H9 (cell line): ENCODE measurements around the gene EPHA4. TPM values are rescaled to one million over a fixed set of nuclear protein-coding genes. Genes with fewer than 3 reads are reported as not detected.
A peak's percentile ranks its signal among the peaks of the same experiment; 100 is the strongest.

Experiments
- DNase-seq: peaks from one replicate; pipeline ENCODE4 v3.0.0-alpha.2; 2017
- H2AFZ ChIP-seq: one replicate; pipeline ENCODE4 v1.6.1; 2013; ENCODE audit warnings: mild to moderate bottlenecking, low read length, control low read depth, moderate library complexity
- H2AK5ac ChIP-seq: 2 replicates; pipeline ENCODE4 v1.6.1; 2013; ENCODE audit warnings: low read length, control low read depth, mixed read lengths; ENCODE audit not compliant: insufficient read length
- H2BK120ac ChIP-seq: one replicate; pipeline ENCODE4 v1.6.1; 2013; ENCODE audit warnings: low read depth, mild to moderate bottlenecking, low read length, control low read depth, inconsistent platforms; ENCODE audit not compliant: poor library complexity, severe bottlenecking
- H2BK12ac ChIP-seq: 2 replicates; pipeline ENCODE4 v1.6.1; 2013; ENCODE audit warnings: low read length, control low read depth, mixed read lengths, low read depth; ENCODE audit not compliant: insufficient read length
- H2BK15ac ChIP-seq: 2 replicates; pipeline ENCODE4 v1.6.1; 2013; ENCODE audit warnings: low read depth, low read length, control low read depth
- H2BK20ac ChIP-seq: one replicate; pipeline ENCODE4 v1.6.1; 2013; ENCODE audit warnings: low read depth, mild to moderate bottlenecking, low read length, control low read depth, inconsistent platforms; ENCODE audit not compliant: poor library complexity, severe bottlenecking
- H2BK5ac ChIP-seq: 2 replicates; pipeline ENCODE4 v1.6.1; 2013; ENCODE audit warnings: low read length, control low read depth, mixed read lengths; ENCODE audit not compliant: insufficient read length
- H3K14ac ChIP-seq: 2 replicates; pipeline ENCODE4 v1.6.1; 2013; ENCODE audit warnings: low read length, control low read depth; ENCODE audit not compliant: insufficient read depth
- H3K18ac ChIP-seq: 2 replicates; pipeline ENCODE4 v1.6.1; 2013; ENCODE audit warnings: low read depth, mild to moderate bottlenecking, mixed read lengths, low read length, control low read depth; ENCODE audit not compliant: insufficient read length
- H3K23ac ChIP-seq: 2 replicates; pipeline ENCODE4 v1.6.1; 2013; ENCODE audit warnings: low read length, control low read depth, mixed read lengths, low read depth; ENCODE audit not compliant: insufficient read length
- H3K23me2 ChIP-seq: 2 replicates; pipeline ENCODE4 v1.6.1; 2013; ENCODE audit warnings: low read depth, mild to moderate bottlenecking, mixed read lengths, low read length, control low read depth; ENCODE audit not compliant: insufficient read length, poor library complexity, severe bottlenecking
- H3K27ac ChIP-seq: 2 replicates; pipeline ENCODE4 v1.5.1; 2013; ENCODE audit warnings: low read length, control low read depth, mixed read lengths, low read depth; ENCODE audit not compliant: insufficient read length
- H3K27me3 ChIP-seq: 2 replicates; pipeline ENCODE4 v1.6.1; 2013; ENCODE audit warnings: low read length, control low read depth, inconsistent platforms; ENCODE audit not compliant: insufficient read depth
- H3K4ac ChIP-seq: 2 replicates; pipeline ENCODE4 v1.6.1; 2013; ENCODE audit warnings: low read depth, mild to moderate bottlenecking, control low read depth, inconsistent platforms, low read length, moderate library complexity
- H3K4me1 ChIP-seq: 2 replicates; pipeline ENCODE4 v1.6.1; 2013; ENCODE audit warnings: low read length, control low read depth, inconsistent platforms; ENCODE audit not compliant: insufficient read depth
- H3K4me2 ChIP-seq: 2 replicates; pipeline ENCODE4 v1.6.1; 2013; ENCODE audit warnings: low read length, control low read depth, mixed read lengths; ENCODE audit not compliant: insufficient read length, insufficient read depth
- H3K56ac ChIP-seq: 2 replicates; pipeline ENCODE4 v1.6.1; 2013; ENCODE audit warnings: low read depth, mild to moderate bottlenecking, mixed read lengths, low read length, control low read depth; ENCODE audit not compliant: insufficient read length
- H3K79me1 ChIP-seq: 2 replicates; pipeline ENCODE4 v1.6.1; 2013; ENCODE audit warnings: low read depth, mild to moderate bottlenecking, moderate library complexity, low read length, control low read depth, inconsistent platforms; ENCODE audit not compliant: insufficient read depth, poor library complexity, severe bottlenecking
- H3K79me2 ChIP-seq: 2 replicates; pipeline ENCODE4 v1.6.1; 2013; ENCODE audit warnings: low read length, control low read depth, inconsistent platforms; ENCODE audit not compliant: insufficient read depth
- H3K9ac ChIP-seq: 2 replicates; pipeline ENCODE4 v1.6.1; 2013; ENCODE audit warnings: low read length, control low read depth, mixed read lengths; ENCODE audit not compliant: insufficient read length; ENCODE audit errors: extremely low read depth
- H3K9me3 ChIP-seq: one replicate; pipeline ENCODE4 v1.6.1; 2013; ENCODE audit warnings: low read depth, low read length, inconsistent platforms; ENCODE audit not compliant: control insufficient read depth
- H3T11ph ChIP-seq: one replicate; pipeline ENCODE4 v1.6.1; 2013; ENCODE audit warnings: mild to moderate bottlenecking, low read length, control low read depth, inconsistent platforms
- H4K20me1 ChIP-seq: one replicate; pipeline ENCODE4 v1.6.1; 2013; ENCODE audit not compliant: control insufficient read depth, insufficient read length, insufficient read depth
- H4K5ac ChIP-seq: 2 replicates; pipeline ENCODE4 v1.6.1; 2013; ENCODE audit warnings: low read depth, mild to moderate bottlenecking, mixed read lengths, low read length, control low read depth; ENCODE audit not compliant: insufficient read length
- H4K8ac ChIP-seq: replicated peaks from 2 replicates; pipeline ENCODE4 v1.6.1; 2013; ENCODE audit warnings: low read length, control low read depth, mixed read lengths, low read depth; ENCODE audit not compliant: insufficient read length
- H4K91ac ChIP-seq: 2 replicates; pipeline ENCODE4 v1.6.1; 2013; ENCODE audit warnings: low read depth, mild to moderate bottlenecking, moderate library complexity, mixed read lengths, low read length, control low read depth; ENCODE audit not compliant: insufficient read length
- H3K27ac Mint-ChIP-seq, 3 experiments: 2 replicates in 2 of 3; 3 replicates in 1 of 3; pipeline ENCODE4 v1.8.0; 2020 to 2021; ENCODE audit warnings: mixed read lengths in 3 of 3, mild to moderate bottlenecking in 1 of 3, moderate library complexity in 1 of 3
- H3K27me3 Mint-ChIP-seq: 2 replicates; pipeline ENCODE4 v1.8.0; 2021; ENCODE audit warnings: low read depth, mild to moderate bottlenecking, moderate library complexity, mixed read lengths
- H3K36me3 Mint-ChIP-seq, 3 experiments: 2 replicates in 2 of 3; 3 replicates in 1 of 3; pipeline ENCODE4 v1.8.0; 2020 to 2021; ENCODE audit warnings: low read depth in 3 of 3, mixed read lengths in 3 of 3; ENCODE audit not compliant: insufficient read depth in 1 of 3
- H3K4me1 Mint-ChIP-seq, 2 experiments: 2 replicates each; pipeline ENCODE4 v1.8.0; 2020; ENCODE audit warnings: mixed read lengths in 2 of 2
- H3K4me3 Mint-ChIP-seq, 2 experiments: 2 replicates in 1 of 2; 3 replicates in 1 of 2; pipeline ENCODE4 v1.8.0; 2020 to 2021; ENCODE audit warnings: mild to moderate bottlenecking in 2 of 2, mixed read lengths in 2 of 2, moderate library complexity in 1 of 2
- H3K9me3 Mint-ChIP-seq, 2 experiments: 2 replicates in 1 of 2; 3 replicates in 1 of 2; pipeline ENCODE4 v1.8.0; 2020; ENCODE audit warnings: mild to moderate bottlenecking in 2 of 2, mixed read lengths in 2 of 2, moderate library complexity in 1 of 2
- WGBS: extraction: QIAGEN DNeasy Blood & Tissue Kit; methylation state at CpG from one replicate; pipeline ENCODE4 v1.1.7; 2013; ENCODE audit warnings: missing lambda C conversion rate, low lambda C conversion rate, mixed read lengths; ENCODE audit not compliant: insufficient read length; ENCODE audit errors: extremely low coverage; 5-methylcytosine and 5-hydroxymethylcytosine counted together
- total RNA-seq: library from RNA; stranded (reverse); gene quantifications from 2 replicates; pipeline ENCODE4 v1.2.1, GENCODE V29; 2021
- TF ChIP-seq, protein P1 (sequence below): fragments of 200-600 bp; sonication (generic); conservative IDR thresholded peaks from 3 replicates; pipeline ENCODE4 v1.8.0; 2021; ENCODE audit warnings: antibody characterized with exemption, mild to moderate bottlenecking

Gene EPHA4
- total RNA-seq, 1 experiment from 2014 or later = 25.1 TPM

DNA sequence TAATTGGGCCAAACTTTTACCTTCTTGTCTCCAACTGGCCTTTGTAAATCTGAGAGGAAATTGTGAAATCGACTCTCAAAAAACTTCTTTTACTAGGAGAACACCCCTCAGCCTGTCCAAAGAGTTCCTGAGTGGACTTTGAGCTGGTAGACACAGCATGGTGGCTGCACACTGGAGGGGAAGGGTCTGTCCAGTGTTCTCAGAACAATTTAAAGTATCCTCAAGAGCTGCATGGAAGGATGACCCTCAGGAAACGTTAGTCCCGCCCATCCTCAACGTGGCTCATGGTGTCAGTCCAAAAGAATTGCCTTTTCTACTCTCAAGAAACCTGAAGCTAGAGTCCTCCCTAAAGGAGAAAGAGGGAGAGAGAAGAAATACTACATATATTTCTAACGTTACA is 182.7 kb downstream of the EPHA4 start:
- WGBS = no CpG with 5 or more reads among the region's 5 CpGs
- H2BK15ac ChIP-seq = no peak overlapping the region
- no peak overlapping the region for H2AFZ ChIP-seq
- H3K9me3 ChIP-seq = no peaks in the 10 kb centered on the region
- no peaks in the 10 kb centered on the region for H3K27me3 ChIP-seq
- H4K5ac ChIP-seq = no peak overlapping the region
- H4K8ac ChIP-seq = no peak overlapping the region
- no peaks in the 10 kb centered on the region for H3K79me2 ChIP-seq
- peaks cover 10 to 29% of the 10 kb centered on the region in 2 experiments for H3K4me1 Mint-ChIP-seq
- no peaks in the 10 kb centered on the region for H3K27me3 Mint-ChIP-seq
- H4K91ac ChIP-seq = no peak overlapping the region
- no peak overlapping the region for H3K14ac ChIP-seq
- no peaks in the 10 kb centered on the region for H4K20me1 ChIP-seq
- no peak overlapping the region for H2BK12ac ChIP-seq
- H3T11ph ChIP-seq = no peak overlapping the region
- no peak overlapping the region for H3K56ac ChIP-seq
- H3K27ac ChIP-seq = no peak overlapping the region
- peak overlapping the region in 1 of 3 experiments; percentile 74; a peak in 1 of 7 replicates for H3K27ac Mint-ChIP-seq
- DNase-seq = no peak
- H3K4me1 ChIP-seq = no peaks in the 10 kb centered on the region
- H3K23me2 ChIP-seq = no peaks in the 10 kb centered on the region
- H3K18ac ChIP-seq = no peak overlapping the region
- TF ChIP-seq, protein P1, sequence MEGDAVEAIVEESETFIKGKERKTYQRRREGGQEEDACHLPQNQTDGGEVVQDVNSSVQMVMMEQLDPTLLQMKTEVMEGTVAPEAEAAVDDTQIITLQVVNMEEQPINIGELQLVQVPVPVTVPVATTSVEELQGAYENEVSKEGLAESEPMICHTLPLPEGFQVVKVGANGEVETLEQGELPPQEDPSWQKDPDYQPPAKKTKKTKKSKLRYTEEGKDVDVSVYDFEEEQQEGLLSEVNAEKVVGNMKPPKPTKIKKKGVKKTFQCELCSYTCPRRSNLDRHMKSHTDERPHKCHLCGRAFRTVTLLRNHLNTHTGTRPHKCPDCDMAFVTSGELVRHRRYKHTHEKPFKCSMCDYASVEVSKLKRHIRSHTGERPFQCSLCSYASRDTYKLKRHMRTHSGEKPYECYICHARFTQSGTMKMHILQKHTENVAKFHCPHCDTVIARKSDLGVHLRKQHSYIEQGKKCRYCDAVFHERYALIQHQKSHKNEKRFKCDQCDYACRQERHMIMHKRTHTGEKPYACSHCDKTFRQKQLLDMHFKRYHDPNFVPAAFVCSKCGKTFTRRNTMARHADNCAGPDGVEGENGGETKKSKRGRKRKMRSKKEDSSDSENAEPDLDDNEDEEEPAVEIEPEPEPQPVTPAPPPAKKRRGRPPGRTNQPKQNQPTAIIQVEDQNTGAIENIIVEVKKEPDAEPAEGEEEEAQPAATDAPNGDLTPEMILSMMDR = no peak
- H2AK5ac ChIP-seq = no peak overlapping the region
- H2BK20ac ChIP-seq = no peak overlapping the region
- H3K4ac ChIP-seq = no peak overlapping the region
- H2BK5ac ChIP-seq = no peak overlapping the region
- H3K4me2 ChIP-seq = no peak overlapping the region
- no peak overlapping the region for H2BK120ac ChIP-seq
- no peaks in the 10 kb centered on the region for H3K79me1 ChIP-seq
- no peaks in the 10 kb centered on the region for H3K36me3 Mint-ChIP-seq
- H3K23ac ChIP-seq = no peak overlapping the region
- H3K9me3 Mint-ChIP-seq = no peaks in the 10 kb centered on the region
- no peak overlapping the region for H3K4me3 Mint-ChIP-seq
- H3K9ac ChIP-seq = no peak overlapping the region
